MM.1S (cell line): ENCODE data around the gene ATP2B2.

Source experiments
- DNase-seq: peaks from one replicate; pipeline ENCODE4 v3.0.0-alpha.2; 2015
- H2AFZ ChIP-seq: fragments of 300-600 bp; sonication (generic); 2 replicates; pipeline ENCODE4 v1.6.0; 2016; ENCODE audit warnings: antibody characterized with exemption, low read length
- H3F3A ChIP-seq: fragments of 300-600 bp; sonication (generic); 2 replicates; pipeline ENCODE4 v1.6.1; 2016; ENCODE audit warnings: mild to moderate bottlenecking, antibody characterized with exemption, low read length, moderate library complexity, mixed read lengths; ENCODE audit not compliant: insufficient read depth
- H3K27ac ChIP-seq: fragments of 300-600 bp; sonication (generic); 2 replicates; pipeline ENCODE4 v1.5.1; 2016; ENCODE audit warnings: mild to moderate bottlenecking, low read length
- H3K27me3 ChIP-seq: fragments of 300-600 bp; sonication (generic); replicated peaks from 2 replicates; pipeline ENCODE4 v1.6.0; 2016; ENCODE audit warnings: low read length; ENCODE audit not compliant: insufficient read depth
- H3K36me3 ChIP-seq: fragments of 300-600 bp; sonication (generic); replicated peaks from 2 replicates; pipeline ENCODE4 v1.6.1; 2016; ENCODE audit warnings: mild to moderate bottlenecking, low read length, mixed read lengths; ENCODE audit not compliant: insufficient read depth
- H3K4me1 ChIP-seq: fragments of 300-600 bp; sonication (generic); 2 replicates; pipeline ENCODE4 v1.6.1; 2016; ENCODE audit warnings: low read length, mixed read lengths
- H3K4me2 ChIP-seq: fragments of 300-600 bp; sonication (generic); 2 replicates; pipeline ENCODE4 v1.6.0; 2016; ENCODE audit warnings: low read depth, low read length
- H3K4me3 ChIP-seq: fragments of 300-600 bp; sonication (generic); 2 replicates; pipeline ENCODE4 v1.5.1; 2016; ENCODE audit warnings: low read length, mixed read lengths
- H3K79me2 ChIP-seq: fragments of 300-600 bp; sonication (generic); 2 replicates; pipeline ENCODE4 v1.6.1; 2016; ENCODE audit warnings: mixed run types, low read length, mixed read lengths
- H3K9ac ChIP-seq: fragments of 300-600 bp; sonication (generic); 2 replicates; pipeline ENCODE4 v1.6.1; 2016; ENCODE audit warnings: low read length, mixed read lengths
- H3K9me2 ChIP-seq: fragments of 300-600 bp; sonication (generic); replicated peaks from 2 replicates; pipeline ENCODE4 v1.6.1; 2016; ENCODE audit warnings: mild to moderate bottlenecking, low read length, mixed read lengths; ENCODE audit not compliant: insufficient read depth
- H3K9me3 ChIP-seq: fragments of 300-600 bp; sonication (generic); replicated peaks from 2 replicates; pipeline ENCODE4 v1.6.1; 2016; ENCODE audit warnings: mild to moderate bottlenecking, low read length, mixed read lengths; ENCODE audit not compliant: insufficient read depth
- H4K20me1 ChIP-seq: fragments of 300-600 bp; sonication (generic); 2 replicates; pipeline ENCODE4 v1.6.1; 2016; ENCODE audit warnings: mild to moderate bottlenecking, low read length, moderate library complexity, mixed read lengths; ENCODE audit not compliant: insufficient read depth
- CTCF ChIP-seq: fragments of 300-600 bp; sonication (generic); IDR thresholded peaks from 2 replicates; pipeline ENCODE4 v1.5.1; 2016; ENCODE audit warnings: antibody characterized with exemption, low read length, mixed read lengths
- EZH2 ChIP-seq: fragments of 300-600 bp; sonication (generic); optimal IDR thresholded peaks from 2 replicates; pipeline ENCODE3; 2017; ENCODE audit warnings: low read depth, mild to moderate bottlenecking, antibody characterized with exemption, low read length, mixed read lengths
- EZH2phosphoT487 ChIP-seq: fragments of 300-600 bp; sonication (generic); IDR thresholded peaks from 2 replicates; pipeline ENCODE4 v1.6.1; 2018; ENCODE audit warnings: antibody characterized with exemption, low read length

The ATP2B2 gene

DNA sequence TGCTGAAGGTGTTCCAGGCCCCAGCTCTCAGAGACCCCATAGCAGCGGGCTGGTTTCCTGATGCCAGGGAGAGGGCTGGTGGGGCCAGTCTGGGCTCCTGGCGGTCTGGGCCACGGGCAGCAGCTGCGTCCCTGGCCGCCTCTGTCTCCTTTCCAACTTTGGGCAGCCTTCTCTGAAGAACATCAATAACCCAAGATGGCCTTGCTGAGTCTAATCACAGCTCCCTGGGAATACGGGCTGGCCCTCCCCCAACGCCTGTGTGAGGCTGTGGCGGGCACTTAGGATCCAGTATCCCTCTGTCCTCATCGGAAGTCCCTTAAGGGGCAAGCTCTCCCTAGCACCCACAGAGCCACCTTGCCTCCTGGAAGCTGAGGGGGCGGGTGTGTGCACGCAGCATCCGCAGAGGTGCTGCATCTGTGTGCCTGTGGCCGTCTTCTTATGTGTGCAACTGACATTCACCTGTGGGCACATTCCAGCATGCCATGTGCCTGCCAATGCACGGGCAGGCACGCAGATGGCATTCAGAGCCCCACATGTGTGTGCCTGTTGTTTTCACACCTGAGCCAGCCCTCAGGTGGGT, 2.1 kb downstream of the ATP2B2 start:
- Histone ChIP-seq H3K9me3 (no peaks in the 10 kb centered on the region), H3K36me3 (no peaks in the 10 kb centered on the region), H3K27ac (no peak overlapping the region), H3K79me2 (no peaks in the 10 kb centered on the region), H4K20me1 (no peaks in the 10 kb centered on the region), H3K9me2 (no peaks in the 10 kb centered on the region), H2AFZ (no peak overlapping the region), H3K4me1 (no peaks in the 10 kb centered on the region), H3F3A (no peaks in the 10 kb centered on the region), H3K4me2 (no peak overlapping the region), H3K9ac (no peak overlapping the region), H3K4me3 (no peak overlapping the region), H3K27me3 (peaks cover 68% of the 10 kb centered on the region)
- TF ChIP-seq CTCF (no peak), EZH2 (no peak), EZH2phosphoT487 (no peak)
- DNase-seq: no peak

GRCh38 chr3:10502185-10502880, 3.1 kb downstream of the ATP2B2 start:
- no peaks in the 10 kb centered on the region for H3K4me1 ChIP-seq
- no peak overlapping the region for H3K4me2 ChIP-seq
- no peaks in the 10 kb centered on the region for H3K36me3 ChIP-seq
- H3K27ac ChIP-seq: no peak overlapping the region
- no peak overlapping the region for H2AFZ ChIP-seq
- TF ChIP-seq EZH2 (no peak), EZH2phosphoT487 (no peak), CTCF (no peak)
- H3K9me2 ChIP-seq: no peaks in the 10 kb centered on the region
- H4K20me1 ChIP-seq: no peaks in the 10 kb centered on the region
- no peaks in the 10 kb centered on the region for H3K79me2 ChIP-seq
- no peak for DNase-seq
- H3K27me3 ChIP-seq: peaks cover 68% of the 10 kb centered on the region
- H3F3A ChIP-seq: no peaks in the 10 kb centered on the region
- no peak overlapping the region for H3K4me3 ChIP-seq
- no peaks in the 10 kb centered on the region for H3K9me3 ChIP-seq
- H3K9ac ChIP-seq: no peak overlapping the region

- H3K27me3 ChIP-seq: peaks cover 68% of the 10 kb centered on the region
- no peaks in the 10 kb centered on the region for H3F3A ChIP-seq
- no peak for DNase-seq
Measured at GRCh38 chr3:10501664-10502052, 3.7 kb downstream of the ATP2B2 start.

More at GRCh38 chr3:10501664-10502052, 3.7 kb downstream of the ATP2B2 start:
- Histone ChIP-seq H3K9ac (no peak overlapping the region), H3K4me2 (no peak overlapping the region), H2AFZ (no peak overlapping the region), H4K20me1 (no peaks in the 10 kb centered on the region), H3K4me3 (no peak overlapping the region), H3K79me2 (no peaks in the 10 kb centered on the region), H3K27ac (no peak overlapping the region), H3K36me3 (no peaks in the 10 kb centered on the region), H3K4me1 (no peaks in the 10 kb centered on the region), H3K9me2 (no peaks in the 10 kb centered on the region), H3K9me3 (no peaks in the 10 kb centered on the region)
- TF ChIP-seq CTCF (no peak), EZH2 (no peak), EZH2phosphoT487 (no peak)
